K562 (cell line): Measurements from ENCODE around the gene MYO15A. TPM values are rescaled to one million over a fixed set of nuclear protein-coding genes. Genes with fewer than 3 reads are reported as not detected.

Source experiments
- ATAC-seq: fragments of 200-7000 bp; cut with Tn5 transposase; 3 replicates; pipeline ENCODE4 v1.9.1; 2020; ENCODE audit warnings: moderate library complexity
- BruUV-seq: library from RNA; stranded (reverse); fragments of 400-500 nt; replicated peaks from 2 replicates; lab custom pipeline; 2021; lab: Mats Ljungman, UMichigan
- CTCF ChIA-PET: fragments of 300-600 bp; formaldehyde crosslinking; extraction: SDS; loops from one replicate; lab custom pipeline; 2021; ENCODE audit warnings: low intra/inter-chr PET ratio; lab: Yijun Ruan, JAX
- POLR2A ChIA-PET: fragments of 300-600, 350-650 bp; sonication (Branson Sonifier 250); formaldehyde crosslinking; extraction: SDS; loops from one replicate; lab custom pipeline; 2021; ENCODE audit warnings: antibody characterized with exemption, inconsistent platforms; lab: Yijun Ruan, JAX
- DNase-seq, 4 experiments: peaks; one replicate each; pipeline versions ENCODE4 v3.0.0 to v3.0.0-alpha.2; 2011 to 2018; ENCODE audit warnings: low spot score in 3 of 4, mixed read lengths in 3 of 4; ENCODE audit errors: extremely low read depth in 1 of 4
- FAIRE-seq: peaks from 2 replicates; lab custom pipeline; 2011; peaks lifted over from hg19 to GRCh38; lab: Jason Lieb, UNC
- H2AFZ ChIP-seq: 2 replicates; pipeline ENCODE4 v1.6.0; 2011; ENCODE audit warnings: low read depth, low read length, control low read depth, inconsistent platforms
- H3K27ac ChIP-seq: fragments of 200-600 bp; 3 replicates; pipeline ENCODE4 v1.8.0; 2011; ENCODE audit warnings: low read depth, mild to moderate bottlenecking, control low read depth, inconsistent platforms, low read length, moderate library complexity, mixed read lengths; ENCODE audit errors: extremely low read depth
- H3K27me3 ChIP-seq, 2 experiments: fragments of 300-600 bp in 1 of 2; 2 replicates in 1 of 2; 3 replicates in 1 of 2; pipeline versions ENCODE4 v1.6.0 to v1.8.0; 2011; ENCODE audit warnings: inconsistent platforms in 2 of 2, low read length in 2 of 2, mild to moderate bottlenecking in 1 of 2, mixed read lengths in 1 of 2, moderate library complexity in 1 of 2; ENCODE audit not compliant: control insufficient read depth in 2 of 2, insufficient read depth in 2 of 2
- H3K36me3 ChIP-seq: fragments of 300-600 bp; 3 replicates; pipeline ENCODE4 v1.8.0; 2011; ENCODE audit warnings: mild to moderate bottlenecking, low read length, inconsistent platforms; ENCODE audit not compliant: control insufficient read depth, insufficient read depth
- H3K4me1 ChIP-seq, 2 experiments: fragments of 200-600 bp in 1 of 2; replicated peaks in 1 of 2; 2 replicates in 1 of 2; 3 replicates in 1 of 2; pipeline versions ENCODE4 v1.5.1 to v1.8.0; 2011; ENCODE audit warnings: inconsistent platforms in 2 of 2, low read length in 2 of 2, mild to moderate bottlenecking in 1 of 2, mixed read lengths in 1 of 2, moderate library complexity in 1 of 2; ENCODE audit not compliant: control insufficient read depth in 2 of 2, insufficient read depth in 2 of 2
- H3K4me2 ChIP-seq: 2 replicates; pipeline ENCODE4 v1.6.1; 2011; ENCODE audit warnings: low read length, control low read depth, inconsistent platforms, mixed read lengths; ENCODE audit not compliant: insufficient read depth
- H3K4me3 ChIP-seq: fragments of 200-600 bp; sonication (generic), shearing (Covaris generic); 2 replicates; pipeline ENCODE4 v1.5.1; 2016; ENCODE audit warnings: control low read depth, inconsistent platforms
- H3K79me2 ChIP-seq: fragments of 200-600 bp; 3 replicates; pipeline ENCODE4 v1.8.0; 2011; ENCODE audit warnings: low read length, inconsistent platforms; ENCODE audit not compliant: control insufficient read depth, insufficient read depth
- H3K9ac ChIP-seq, 2 experiments: 2 replicates each; pipeline versions ENCODE4 v1.6.0 to v1.6.1; 2011; ENCODE audit warnings: low read depth in 2 of 2, low read length in 2 of 2, control low read depth in 1 of 2, inconsistent platforms in 1 of 2, mild to moderate bottlenecking in 1 of 2, mixed read lengths in 1 of 2; ENCODE audit not compliant: insufficient read depth in 1 of 2
- H3K9me1 ChIP-seq: one replicate; pipeline ENCODE4 v1.6.0; 2011; ENCODE audit warnings: inconsistent platforms, mild to moderate bottlenecking, low read length, moderate library complexity; ENCODE audit not compliant: control insufficient read depth, insufficient read depth
- H3K9me3 ChIP-seq: replicated peaks from 2 replicates; pipeline ENCODE4 v1.5.1; 2011; ENCODE audit warnings: low read depth, low read length, inconsistent platforms; ENCODE audit not compliant: control insufficient read depth, insufficient read depth
- H4K20me1 ChIP-seq: replicated peaks from 2 replicates; pipeline ENCODE4 v1.6.1; 2011; ENCODE audit warnings: low read length, inconsistent platforms, mixed read lengths; ENCODE audit not compliant: control insufficient read depth, insufficient read depth
- CTBP1 ChIP-seq: fragments of 450-650 bp; IDR thresholded peaks from 2 replicates; pipeline ENCODE4 v1.6.1; 2016; ENCODE audit warnings: borderline replicate concordance
- ELF2 ChIP-seq: fragments of 250-450 bp; sonication (Bioruptor Pico); IDR thresholded peaks from 2 replicates; pipeline ENCODE4 v1.5.0; 2021; ENCODE audit warnings: mild to moderate bottlenecking
- PATZ1 ChIP-seq: fragments of 250-450 bp; sonication (Bioruptor Pico); IDR thresholded peaks from 2 replicates; pipeline ENCODE4 v1.5.0; 2020; ENCODE audit warnings: mild to moderate bottlenecking, borderline replicate concordance
- PBX2 ChIP-seq, 2 experiments: IDR thresholded peaks in 1 of 2; conservative IDR thresholded peaks in 1 of 2; 2 replicates each; pipeline ENCODE4 v1.6.1; 2016; ENCODE audit warnings: low read depth in 2 of 2, mild to moderate bottlenecking in 1 of 2, missing compliant biosample characterization in 1 of 2, missing genetic modification characterization in 1 of 2, moderate library complexity in 1 of 2
- SMC3 ChIP-seq: conservative IDR thresholded peaks from 2 replicates; pipeline ENCODE4 v1.6.1; 2011; ENCODE audit warnings: low read depth, low read length, improper control_type of control experiment; ENCODE audit not compliant: insufficient read depth
- STAG1 ChIP-seq: sonication (generic); formaldehyde crosslinking; IDR thresholded peaks from 2 replicates; pipeline ENCODE4 v1.5.0; 2020; ENCODE audit warnings: missing genetic modification reagents, borderline replicate concordance
- TEAD2 ChIP-seq: fragments of 450-650 bp; IDR thresholded peaks from 2 replicates; pipeline ENCODE4 v1.6.1; 2016; ENCODE audit warnings: missing genetic modification characterization, control low read depth, missing compliant biosample characterization
- ZFP36 ChIP-seq: fragments of 150-350 bp; IDR thresholded peaks from 2 replicates; pipeline ENCODE4 v1.6.1; 2018; ENCODE audit warnings: low read length, low read depth; ENCODE audit not compliant: partially characterized antibody
- ZNF174 ChIP-seq: fragments of 250-450 bp; sonication (Bioruptor Pico); IDR thresholded peaks from 2 replicates; pipeline ENCODE4 v1.4.0; 2020; ENCODE audit warnings: mild to moderate bottlenecking
- ZNF212 ChIP-seq: fragments of 450-650 bp; formaldehyde crosslinking; IDR thresholded peaks from 2 replicates; pipeline ENCODE4 v1.4.0; 2020; ENCODE audit warnings: mild to moderate bottlenecking
- ZNF436 ChIP-seq: fragments of 250-450, 450-650 bp; sonication (Bioruptor Pico); formaldehyde crosslinking; IDR thresholded peaks from 2 replicates; pipeline ENCODE4 v1.7.0; 2020; ENCODE audit warnings: mild to moderate bottlenecking
- ZNF561 ChIP-seq: fragments of 450-650 bp; formaldehyde crosslinking; conservative IDR thresholded peaks from 2 replicates; pipeline ENCODE4 v1.4.0; 2020; ENCODE audit warnings: mild to moderate bottlenecking, moderate library complexity
- WGBS: fragments of 100-300 bp; shearing (Covaris generic); methylation state at CpG from one replicate; pipeline ENCODE4 v1.1.6; 2016; ENCODE audit warnings: low coverage, mixed read lengths; ENCODE audit not compliant: insufficient coverage; ENCODE audit errors: missing lambda C conversion rate; 5-methylcytosine and 5-hydroxymethylcytosine counted together
- in situ Hi-C: fragments of 300-500 bp; cut with MboI; formaldehyde crosslinking; loops from 4 replicates; pipeline ENCODE4 v1.15.0; 2018; ENCODE audit warnings: inconsistent platforms, mixed read lengths
- intact Hi-C: fragments of 100-400 bp; cut with micrococcal nuclease; formaldehyde crosslinking; loops from 2 replicates; pipeline ENCODE4 v1.14.2; 2022
- polyA plus RNA-seq, 8 experiments: library from polyadenylated mRNA; depleted of rRNA in 4 of 8; stranded (reverse) in 5 of 8; unstranded in 3 of 8; fragments of >200 nt; fragmentation: Nextera tagmentation in 2 of 8; fragmentation: Illumina TruSeq in 1 of 8; extraction: Ambion mirVana in 2 of 8; extraction: Trizol in 1 of 8; gene quantifications; 2 replicates each; pipeline versions ENCODE4 v1.2.1 to v1.2.3, GENCODE V29; 2011 to 2014; ENCODE audit warnings: inconsistent platforms in 1 of 8, missing spikeins in 1 of 8
- total RNA-seq, 7 experiments: library from RNA; depleted of rRNA in 6 of 7; stranded (reverse); fragments of >200 nt in 6 of 7; fragmentation: Illumina TruSeq in 2 of 7; extraction: Trizol in 2 of 7; gene quantifications; 2 replicates each; pipeline versions ENCODE4 v1.2.1 to v1.2.3, GENCODE V29; 2011 to 2021; ENCODE audit warnings: low replicate concordance in 1 of 7

Gene MYO15A
- total and polyA plus RNA-seq, 9 of the 15 experiments (the other 6 are each of a cell fraction or from before 2014, with no cell fraction given): 0.05 to 0.88 (median 0.14) TPM; not detected in 1

- H3K79me2 ChIP-seq: no peaks in the 10 kb centered on the region
- CTCF ChIA-PET: no interaction called here
- BruUV-seq: no TSS peak
Observed at GRCh38 chr17:18144855-18145254, 36.3 kb downstream of the MYO15A start.

GRCh38 chr17:18145811-18146210 is 37.3 kb downstream of the MYO15A start:
- Histone ChIP-seq H3K9ac (no peak overlapping the region; a peak in 1 of 4 replicates), H3K27me3 (no peaks in the 10 kb centered on the region), H3K27ac (no peak overlapping the region), H3K4me3 (no peak overlapping the region), H4K20me1 (peaks cover 4% of the 10 kb centered on the region; the same call in 1 of the 2 replicates), H2AFZ (no peak overlapping the region), H3K36me3 (no peaks in the 10 kb centered on the region), H3K9me1 (no peaks in the 10 kb centered on the region), H3K9me3 (no peaks in the 10 kb centered on the region), H3K4me1 (peaks cover 0 to 20% of the 10 kb centered on the region in 2 experiments; a peak in 3 of 5 replicates), H3K79me2 (no peaks in the 10 kb centered on the region), H3K4me2 (no peak overlapping the region)
- FAIRE-seq (no peak), ATAC-seq (no peak), DNase-seq (no peak)
- in situ Hi-C loops: no loop called here
- CTCF ChIA-PET: no interaction called here
- POLR2A ChIA-PET: interaction anchor here (0.7 kb wide), 1 partner anchor 64 kb away, joined by 3 read pairs; no protein-coding TSS in a partner anchor
- intact Hi-C loops: loop anchor here (10.0 kb wide), 1 partner anchor 179 kb away; no protein-coding TSS in a partner anchor
- WGBS: 64% methylated on average over 9 of the region's 13 CpGs
- no TSS peak for BruUV-seq
- no peak for TF ChIP-seq PBX2 (CRISPR knock-in tag; IDR thresholded peaks at IDR 0.05; ENCODE audit: low read depth)
- TF ChIP-seq PBX2 (tag; conservative IDR thresholded peaks at IDR 0.05; ENCODE audit: low read depth): no peak
- no peak for TF ChIP-seq SMC3
- TF ChIP-seq ZNF174 (CRISPR knock-in tag): no peak
- TF ChIP-seq ZNF212 (CRISPR knock-in tag): no peak
- no peak for TF ChIP-seq CTBP1
- TF ChIP-seq STAG1 (CRISPR knock-in tag): no peak
- no peak for TF ChIP-seq PATZ1
- TF ChIP-seq ELF2 (CRISPR knock-in tag): no peak
- TF ChIP-seq ZNF561 (CRISPR knock-in tag): no peak
- no peak for TF ChIP-seq TEAD2 (tag)

More at GRCh38 chr17:18144855-18145254, 36.3 kb downstream of the MYO15A start:
- FAIRE-seq (no peak), DNase-seq (no peak), ATAC-seq (no peak)
- peaks cover 0 to 19% of the 10 kb centered on the region in 2 experiments; a peak in 3 of 5 replicates for H3K4me1 ChIP-seq
- H3K4me3 ChIP-seq: no peak overlapping the region
- H3K27me3 ChIP-seq: no peaks in the 10 kb centered on the region
- POLR2A ChIA-PET: interaction anchor here (0.5 to 0.6 kb wide), 2 partner anchors 35 to 112 kb away, joined by 3 to 4 read pairs; no protein-coding TSS in a partner anchor
- H4K20me1 ChIP-seq: peaks cover 4% of the 10 kb centered on the region; the same call in 1 of the 2 replicates
- H3K27ac ChIP-seq: no peak overlapping the region
- WGBS: 17% methylated on average over 1 of the region's 1 CpG
- no peaks in the 10 kb centered on the region for H3K36me3 ChIP-seq
- intact Hi-C loops: loop anchor here (10.0 kb wide), 1 partner anchor 180 kb away; no protein-coding TSS in a partner anchor
- no peak overlapping the region for H3K4me2 ChIP-seq
- no peak overlapping the region for H3K9ac ChIP-seq
- in situ Hi-C loops: no loop called here
- no peak overlapping the region for H2AFZ ChIP-seq
- H3K9me3 ChIP-seq: no peaks in the 10 kb centered on the region
- TF ChIP-seq ZFP36 (peak; percentile 48), ZNF436 (CRISPR knock-in tag) (no peak)
- H3K9me1 ChIP-seq: no peaks in the 10 kb centered on the region
